Measurements from ENCODE around the gene C1orf232.

Gene C1orf232

GRCh38 chr1:26119892-26120608 is 48.7 kb downstream of the C1orf232 start:
- H3K27me3 Mint-ChIP-seq (ENCODE audit: low read depth): no peaks in the 10 kb centered on the region
- H3K4me3 Mint-ChIP-seq: no peak overlapping the region
- peaks cover 45% of the 10 kb centered on the region for H3K36me3 Mint-ChIP-seq (ENCODE audit: low read depth)
- no peaks in the 10 kb centered on the region for H3K4me1 Mint-ChIP-seq
- TF ChIP-seq CTCF (IDR thresholded peaks at IDR 0.05; ENCODE audit: unreplicated experiment in 3 of 3): no peak
- H3K9me3 Mint-ChIP-seq: no peaks in the 10 kb centered on the region
- no peak overlapping the region for H3K27ac Mint-ChIP-seq

- Mint-ChIP-seq H3K4me3 (peak overlapping the region; percentile 59 to 79 (median 71)), H3K36me3 (ENCODE audit: low read depth) (peaks cover 35% of the 10 kb centered on the region)
Measured at GRCh38 chr1:26114165-26114927, 54.4 kb downstream of the C1orf232 start.

More at GRCh38 chr1:26114165-26114927, 54.4 kb downstream of the C1orf232 start:
- TF ChIP-seq CTCF (IDR thresholded peaks at IDR 0.05; ENCODE audit: unreplicated experiment in 3 of 3): no peak
- Mint-ChIP-seq H3K9me3 (no peaks in the 10 kb centered on the region), H3K4me1 (peaks cover 30% of the 10 kb centered on the region), H3K27ac (peak overlapping the region in 1 of 3 experiments; percentile 42), H3K27me3 (ENCODE audit: low read depth) (no peaks in the 10 kb centered on the region)

Data from nephron (organoid).